ENCODE measurements around the gene CDH26. TPM values are rescaled to one million over a fixed set of nuclear protein-coding genes. Genes with fewer than 3 reads are reported as not detected.

The CDH26 gene
- total and polyA plus RNA-seq, 3 donors from 2014 or later: 1.7 to 3.5 (median 2.0) TPM

DNA sequence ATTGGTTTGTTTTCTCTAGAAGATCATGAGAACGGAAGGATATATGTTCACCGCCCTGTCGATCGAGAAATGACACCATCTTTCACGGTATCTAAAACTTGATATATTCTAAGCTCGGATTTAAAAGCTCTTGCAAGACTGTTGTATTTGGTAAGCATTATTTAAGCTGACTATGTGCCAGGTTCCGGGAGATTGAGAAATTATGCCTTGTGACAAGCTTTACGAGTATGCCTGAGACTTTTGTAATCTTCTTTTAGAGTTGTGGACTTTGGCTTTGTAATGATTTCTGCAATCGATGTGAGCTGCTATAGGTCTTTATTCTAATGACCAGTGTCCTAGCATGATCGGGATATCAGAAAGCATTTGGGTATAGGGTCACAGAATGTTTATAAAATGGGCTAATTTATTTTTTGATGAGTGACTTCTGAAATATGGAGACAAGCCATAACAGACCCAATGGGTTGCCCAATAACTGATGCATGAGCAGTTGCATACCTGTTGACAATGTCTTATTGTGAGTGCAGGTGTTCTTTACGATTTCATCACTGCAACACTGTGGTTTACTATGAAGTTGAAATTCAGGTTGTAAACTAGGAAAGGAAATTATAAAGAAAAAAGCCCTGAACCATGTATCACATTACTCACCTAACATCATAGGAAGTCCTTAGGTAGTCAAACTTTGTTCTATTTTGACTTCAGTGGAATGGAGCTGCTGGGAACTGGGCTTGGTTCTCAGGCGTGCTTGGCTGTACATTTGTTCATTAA is 14.0 kb downstream of the CDH26 start:
- WGBS, 2 donors: 91 to 92% methylated on average over 12 of the region's 12 CpGs
- no peak for TF ChIP-seq POLR2A (IDR thresholded peaks at IDR 0.05)
- TF ChIP-seq, protein P1, sequence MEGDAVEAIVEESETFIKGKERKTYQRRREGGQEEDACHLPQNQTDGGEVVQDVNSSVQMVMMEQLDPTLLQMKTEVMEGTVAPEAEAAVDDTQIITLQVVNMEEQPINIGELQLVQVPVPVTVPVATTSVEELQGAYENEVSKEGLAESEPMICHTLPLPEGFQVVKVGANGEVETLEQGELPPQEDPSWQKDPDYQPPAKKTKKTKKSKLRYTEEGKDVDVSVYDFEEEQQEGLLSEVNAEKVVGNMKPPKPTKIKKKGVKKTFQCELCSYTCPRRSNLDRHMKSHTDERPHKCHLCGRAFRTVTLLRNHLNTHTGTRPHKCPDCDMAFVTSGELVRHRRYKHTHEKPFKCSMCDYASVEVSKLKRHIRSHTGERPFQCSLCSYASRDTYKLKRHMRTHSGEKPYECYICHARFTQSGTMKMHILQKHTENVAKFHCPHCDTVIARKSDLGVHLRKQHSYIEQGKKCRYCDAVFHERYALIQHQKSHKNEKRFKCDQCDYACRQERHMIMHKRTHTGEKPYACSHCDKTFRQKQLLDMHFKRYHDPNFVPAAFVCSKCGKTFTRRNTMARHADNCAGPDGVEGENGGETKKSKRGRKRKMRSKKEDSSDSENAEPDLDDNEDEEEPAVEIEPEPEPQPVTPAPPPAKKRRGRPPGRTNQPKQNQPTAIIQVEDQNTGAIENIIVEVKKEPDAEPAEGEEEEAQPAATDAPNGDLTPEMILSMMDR (IDR thresholded peaks at IDR 0.05): no peak
- H3K27ac ChIP-seq: no peak overlapping the region
- no peaks in the 10 kb centered on the region for H3K9me3 ChIP-seq
- H3K36me3 ChIP-seq (ENCODE audit: low read depth, missing control alignments): no peaks in the 10 kb centered on the region
- no peaks in the 10 kb centered on the region for H3K27me3 ChIP-seq
- H3K4me1 ChIP-seq: no peaks in the 10 kb centered on the region
- H3K4me3 ChIP-seq: no peak overlapping the region
- no peak for DNase-seq
- intact Hi-C loops (cut with DNase I; ENCODE audit: low total_unique reads): no loop called here

DNA sequence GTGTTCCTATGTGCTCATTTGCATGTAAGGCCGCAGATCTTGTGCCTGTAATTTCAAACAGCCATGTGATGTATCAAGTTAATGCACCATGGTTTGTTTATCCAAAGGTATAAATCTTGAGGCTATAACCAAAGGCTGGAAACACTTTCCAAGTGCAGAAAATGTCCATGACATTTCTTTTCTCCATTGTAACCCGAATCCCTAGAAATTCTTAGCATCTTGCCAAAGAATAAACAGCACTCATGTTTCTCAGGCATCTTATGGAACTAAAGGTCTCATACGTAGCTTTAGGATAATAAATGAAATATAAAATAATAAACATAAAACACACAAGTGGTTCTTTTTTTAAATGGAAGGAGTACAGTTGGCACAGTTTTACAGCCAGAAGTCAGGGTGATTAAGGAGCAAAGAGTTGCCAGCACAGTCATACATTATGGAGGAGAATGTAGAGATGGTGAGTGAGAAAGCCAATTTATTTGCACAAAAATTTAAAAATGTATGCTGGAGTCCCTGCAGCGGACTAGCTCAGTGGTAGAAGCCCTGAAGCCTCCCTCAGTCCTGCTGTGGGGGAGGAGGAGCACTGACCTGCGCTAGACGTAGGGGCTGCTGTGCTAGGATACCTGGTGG is 18.0 kb downstream of the CDH26 start:
- Histone ChIP-seq H3K27me3 (no peaks in the 10 kb centered on the region), H3K4me1 (no peaks in the 10 kb centered on the region), H3K9me3 (no peaks in the 10 kb centered on the region), H3K4me3 (no peak overlapping the region), H3K27ac (no peak overlapping the region), H3K36me3 (ENCODE audit: low read depth, missing control alignments) (no peaks in the 10 kb centered on the region)
- TF ChIP-seq, protein P1 (IDR thresholded peaks at IDR 0.05): no peak
- no peak for TF ChIP-seq POLR2A (IDR thresholded peaks at IDR 0.05)
- intact Hi-C loops (cut with DNase I; ENCODE audit: low total_unique reads): no loop called here
- no peak for DNase-seq
- 70 to 71% methylated on average over 6 of the region's 6 CpGs for WGBS, 2 donors

DNA sequence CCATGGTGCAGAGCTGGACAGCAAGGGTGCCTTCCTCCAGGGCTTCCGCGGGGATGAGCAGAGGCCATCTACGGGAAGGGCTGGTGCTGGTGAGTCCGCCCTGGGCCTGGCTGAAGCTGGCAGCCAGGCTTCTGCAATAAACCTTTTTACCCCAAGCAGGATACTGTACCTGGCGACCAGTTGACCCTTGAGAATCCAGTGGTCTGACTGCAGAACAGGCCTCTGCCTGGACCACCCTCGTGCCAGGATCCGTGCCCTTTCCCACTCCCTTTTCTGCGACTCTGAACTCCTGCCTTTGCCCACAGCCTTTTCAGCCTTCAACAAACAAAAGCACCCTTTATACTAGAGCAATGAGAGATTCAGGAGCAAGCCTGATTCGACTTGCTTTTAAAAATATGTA is 18.9 kb downstream of the CDH26 start:
- no peak for TF ChIP-seq POLR2A (IDR thresholded peaks at IDR 0.05)
- TF ChIP-seq, protein P1 (IDR thresholded peaks at IDR 0.05): no peak
- intact Hi-C loops (cut with DNase I; ENCODE audit: low total_unique reads): no loop called here
- H3K27ac ChIP-seq: no peak overlapping the region
- no peaks in the 10 kb centered on the region for H3K36me3 ChIP-seq (ENCODE audit: low read depth, missing control alignments)
- no peaks in the 10 kb centered on the region for H3K9me3 ChIP-seq
- 80 to 85% methylated on average over 9 of the region's 9 CpGs for WGBS, 2 donors
- H3K4me3 ChIP-seq: no peak overlapping the region
- no peaks in the 10 kb centered on the region for H3K4me1 ChIP-seq
- H3K27me3 ChIP-seq: no peaks in the 10 kb centered on the region
- no peak for DNase-seq

DNA sequence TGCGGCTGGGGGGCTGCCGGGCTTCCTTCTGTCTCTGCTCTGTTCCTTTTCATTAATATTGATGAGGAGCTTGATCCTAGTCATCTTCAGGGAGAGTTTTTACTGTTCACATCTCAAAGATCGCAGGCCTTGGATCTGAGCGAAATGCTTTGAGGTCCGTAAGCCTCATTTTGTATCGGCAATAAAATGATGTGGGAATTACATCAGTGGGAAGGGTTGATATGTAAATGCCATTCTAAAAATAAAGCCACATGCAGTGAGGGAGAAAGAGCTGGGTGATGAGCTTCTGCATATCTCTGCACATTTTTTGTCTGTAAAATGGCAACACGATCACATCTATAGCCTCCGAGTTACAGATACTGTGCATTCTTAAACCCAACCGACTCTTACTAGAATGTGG is 24.9 kb downstream of the CDH26 start:
- H3K4me1 ChIP-seq: no peaks in the 10 kb centered on the region
- H3K4me3 ChIP-seq: no peak overlapping the region
- H3K27me3 ChIP-seq: no peaks in the 10 kb centered on the region
- intact Hi-C loops (cut with DNase I; ENCODE audit: low total_unique reads): no loop called here
- TF ChIP-seq, protein P1 (IDR thresholded peaks at IDR 0.05): no peak
- TF ChIP-seq POLR2A (IDR thresholded peaks at IDR 0.05): no peak
- 93 to 94% methylated on average over 9 of the region's 9 CpGs for WGBS, 2 donors
- H3K36me3 ChIP-seq (ENCODE audit: low read depth, missing control alignments): no peaks in the 10 kb centered on the region
- no peak for DNase-seq
- no peaks in the 10 kb centered on the region for H3K9me3 ChIP-seq
- H3K27ac ChIP-seq: no peak overlapping the region
